Measurements from ENCODE around the gene FANCL.
"Not testable (repeated sequence)": the region's sequence is repeated elsewhere in the genome, so short reads cannot be mapped to it uniquely, and the experiment has no call there.

The FANCL gene

DNA sequence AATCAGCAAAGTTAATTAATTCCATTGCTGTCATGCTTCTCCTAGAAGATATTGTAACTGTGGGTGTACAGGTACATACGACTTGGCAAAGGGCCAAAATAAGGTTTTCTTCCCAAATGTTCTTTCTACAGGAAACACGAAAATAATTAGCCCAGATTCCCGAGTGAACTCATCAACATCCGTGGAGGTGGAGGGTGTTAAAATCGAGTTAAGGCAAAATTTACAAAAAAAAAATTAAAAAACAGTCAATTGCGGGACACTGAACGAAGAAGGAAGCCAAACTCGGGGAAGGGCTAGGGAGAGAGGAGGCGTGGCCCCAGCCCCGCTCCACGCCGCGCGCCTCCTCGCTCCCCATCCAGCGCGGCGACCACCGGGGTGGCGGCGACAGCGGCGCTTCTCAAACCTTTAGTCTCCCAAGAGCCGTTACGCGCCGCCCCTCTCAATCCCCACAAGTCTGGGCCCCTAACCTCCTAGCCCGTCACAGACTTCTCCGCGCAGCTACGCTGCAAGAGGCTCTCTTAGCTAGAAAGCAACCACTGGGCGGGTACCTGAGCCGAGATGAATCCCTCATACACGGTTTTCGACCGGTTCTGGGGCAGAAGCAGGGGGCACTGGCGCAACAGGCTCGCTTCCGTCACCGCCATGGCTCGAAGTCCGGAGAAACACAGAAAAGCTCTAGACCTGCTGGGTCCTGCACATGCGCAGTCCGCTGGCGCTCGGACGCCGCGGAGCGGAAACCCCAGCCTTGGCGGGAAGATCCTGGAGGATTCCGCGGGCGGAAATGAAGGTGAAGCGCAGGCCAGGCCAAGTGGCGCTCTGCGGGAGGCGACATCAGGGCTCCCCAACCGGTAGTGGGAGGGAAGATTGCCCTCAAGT lies at the start of gene FANCL:
Gene FANCL, minus strand, starts transcription at position 656 of the 876 bp plus-strand sequence. Its CDS starts 12 bp downstream, at position 644.
- DNase-seq (ENCODE audit: low spot score) = peak; percentile 97

DNA sequence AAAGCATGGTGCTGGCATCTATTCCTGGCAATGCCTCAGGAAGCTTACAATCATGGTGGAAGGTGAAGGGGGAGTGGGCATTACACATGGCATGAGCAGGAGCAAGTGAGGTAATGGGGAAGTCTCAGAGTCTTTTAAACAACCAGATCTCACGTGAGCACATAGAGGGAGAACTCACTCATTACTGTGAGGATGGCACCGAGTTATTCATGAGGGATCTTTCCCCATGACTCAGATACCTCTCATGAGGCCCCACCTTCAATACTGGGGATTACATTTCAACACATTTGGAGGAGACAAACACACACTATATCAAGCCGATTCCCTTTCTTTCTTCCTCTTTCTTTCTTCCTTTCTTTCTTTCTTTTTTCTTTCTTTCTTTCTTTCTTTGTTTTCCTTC lies 47.9 kb upstream of the FANCL start:
- no peak for DNase-seq (ENCODE audit: low spot score)

DNA sequence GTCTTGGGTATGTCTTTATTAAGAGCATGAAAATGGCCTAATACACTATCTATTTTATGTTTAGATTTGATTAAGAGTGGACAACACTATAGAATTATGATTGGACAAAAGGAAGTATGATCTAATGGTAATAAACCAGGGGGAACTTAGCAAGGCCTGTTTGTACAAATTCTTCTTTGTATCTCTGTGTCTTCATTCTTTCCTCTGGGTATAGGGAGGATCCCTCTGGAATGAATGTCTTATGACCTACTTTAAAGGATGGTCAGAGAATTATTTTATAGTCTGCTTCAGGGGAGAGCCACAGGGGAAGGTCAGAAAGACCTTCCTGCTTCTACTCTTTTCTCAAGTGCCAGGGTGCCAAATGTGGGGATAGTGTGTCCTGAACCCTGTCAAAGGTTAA lies 42.8 kb upstream of the FANCL start:
- DNase-seq (ENCODE audit: low spot score) = no peak

DNA sequence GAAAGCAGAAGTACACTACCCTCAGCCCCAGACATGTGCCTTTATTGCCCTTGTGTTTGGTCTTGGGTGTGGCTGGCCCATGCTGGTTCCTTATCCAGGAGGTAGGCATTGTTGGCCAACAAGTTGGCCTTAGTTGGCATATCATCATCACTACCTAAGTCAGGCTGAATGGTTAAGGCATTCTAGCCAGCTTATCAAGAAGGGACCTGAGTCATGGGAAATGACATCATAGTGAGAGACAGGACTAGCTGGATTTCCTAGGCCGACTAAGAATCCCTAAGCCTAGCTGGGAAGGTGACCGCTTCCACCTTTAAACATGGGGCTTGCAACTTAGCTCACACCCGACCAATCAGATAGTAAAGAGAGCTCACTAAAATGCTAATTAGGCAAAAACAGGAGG lies 34.0 kb upstream of the FANCL start:
- not testable (repeated sequence) for DNase-seq (ENCODE audit: low spot score)

DNA sequence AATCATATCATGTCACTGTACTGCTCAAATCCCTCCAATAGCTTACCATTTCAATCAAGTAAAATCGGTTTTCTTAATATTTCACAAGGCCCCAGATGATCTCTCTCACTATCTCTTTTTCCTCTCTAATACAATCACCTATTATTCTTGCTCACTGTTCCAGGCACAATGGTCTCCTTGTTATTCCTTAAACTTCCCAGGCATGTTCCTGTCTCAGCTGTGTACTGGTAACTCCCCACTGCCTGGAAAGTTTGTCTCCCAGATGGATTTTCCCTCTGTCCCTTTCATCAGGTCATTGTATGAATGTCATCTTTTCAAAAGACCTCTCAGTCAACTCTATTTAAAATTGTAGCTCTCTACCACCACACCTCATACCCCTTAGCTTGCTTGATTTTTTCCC lies 30.7 kb upstream of the FANCL start:
- no peak for DNase-seq (ENCODE audit: low spot score)

DNA sequence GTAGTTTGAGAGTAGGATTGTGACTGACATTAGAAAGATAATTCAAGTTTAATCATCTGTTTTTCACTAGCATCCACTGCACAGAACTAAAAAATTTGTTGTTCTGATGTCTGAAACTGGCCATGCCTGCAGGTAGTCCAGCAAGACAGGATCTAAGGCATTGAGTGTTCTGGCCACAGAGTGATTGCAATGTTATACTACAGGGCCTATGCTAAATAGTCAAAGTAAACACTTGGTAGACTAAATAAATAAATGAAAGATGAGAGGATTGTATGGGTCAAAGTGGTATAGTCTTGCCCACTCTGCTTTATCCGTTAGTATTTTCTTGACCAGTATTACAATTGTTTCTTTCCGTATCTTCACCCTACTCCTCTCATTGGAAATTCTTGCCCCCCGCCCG lies 27.6 kb upstream of the FANCL start:
- no peak for DNase-seq (ENCODE audit: low spot score)

DNA sequence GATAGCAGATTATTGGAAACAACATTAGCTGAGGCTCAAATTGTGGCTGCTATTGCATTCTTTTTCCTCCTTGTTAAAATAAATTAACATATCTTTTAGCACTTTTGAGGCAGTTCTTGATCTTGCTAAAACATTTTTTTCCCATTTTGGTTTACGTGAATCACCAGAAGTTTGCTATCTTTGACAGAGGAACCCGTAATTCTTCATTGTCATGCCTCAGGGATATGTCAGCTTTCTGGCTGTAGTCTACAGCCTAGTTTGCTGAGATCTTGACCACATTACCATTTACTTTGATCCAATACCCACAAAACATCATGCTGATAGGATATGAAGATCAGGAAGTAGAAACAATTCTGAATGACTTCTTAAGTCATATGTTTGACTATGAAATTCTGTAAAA lies 25.1 kb upstream of the FANCL start:
- no peak for DNase-seq (ENCODE audit: low spot score)

DNA sequence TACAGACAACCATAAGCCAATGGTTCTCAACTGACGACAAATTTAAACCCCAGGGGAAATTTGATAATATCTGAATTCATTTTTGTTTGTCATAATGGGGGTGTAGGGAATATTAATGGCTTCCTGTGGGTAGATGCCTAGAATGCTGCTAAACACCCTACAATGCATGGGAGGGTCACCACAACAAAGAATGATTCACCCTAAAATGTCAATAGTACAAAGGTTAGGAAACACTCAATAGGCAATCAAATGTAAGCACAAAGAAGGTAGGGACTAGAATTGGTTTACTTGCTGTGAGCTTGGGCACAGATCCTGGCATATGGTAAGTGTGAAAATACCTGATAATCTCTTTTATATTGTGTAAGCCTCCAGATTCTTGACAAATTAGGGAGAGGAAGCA lies 20.1 kb upstream of the FANCL start:
- DNase-seq (ENCODE audit: low spot score) = no peak

DNA sequence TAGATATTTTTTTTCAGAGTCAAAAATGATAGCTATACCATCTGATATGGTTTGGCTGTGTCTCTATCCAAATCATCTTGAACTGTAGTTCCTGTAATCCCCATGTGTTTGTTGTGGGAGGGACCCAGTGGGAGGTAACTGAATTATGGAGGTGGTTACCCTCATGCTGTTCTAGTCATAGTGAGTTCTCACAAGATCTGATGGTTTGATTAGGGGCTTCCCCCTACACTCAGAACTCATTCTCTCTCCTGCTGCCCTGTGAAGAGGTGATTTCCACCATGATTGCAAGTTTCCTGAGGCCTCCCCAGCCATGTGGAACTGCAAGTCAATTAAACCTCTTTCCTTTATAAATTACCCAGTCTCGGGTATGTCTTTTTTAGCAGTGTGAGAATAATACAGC lies 17.3 kb upstream of the FANCL start:
- not testable (repeated sequence) for DNase-seq (ENCODE audit: low spot score)

DNA sequence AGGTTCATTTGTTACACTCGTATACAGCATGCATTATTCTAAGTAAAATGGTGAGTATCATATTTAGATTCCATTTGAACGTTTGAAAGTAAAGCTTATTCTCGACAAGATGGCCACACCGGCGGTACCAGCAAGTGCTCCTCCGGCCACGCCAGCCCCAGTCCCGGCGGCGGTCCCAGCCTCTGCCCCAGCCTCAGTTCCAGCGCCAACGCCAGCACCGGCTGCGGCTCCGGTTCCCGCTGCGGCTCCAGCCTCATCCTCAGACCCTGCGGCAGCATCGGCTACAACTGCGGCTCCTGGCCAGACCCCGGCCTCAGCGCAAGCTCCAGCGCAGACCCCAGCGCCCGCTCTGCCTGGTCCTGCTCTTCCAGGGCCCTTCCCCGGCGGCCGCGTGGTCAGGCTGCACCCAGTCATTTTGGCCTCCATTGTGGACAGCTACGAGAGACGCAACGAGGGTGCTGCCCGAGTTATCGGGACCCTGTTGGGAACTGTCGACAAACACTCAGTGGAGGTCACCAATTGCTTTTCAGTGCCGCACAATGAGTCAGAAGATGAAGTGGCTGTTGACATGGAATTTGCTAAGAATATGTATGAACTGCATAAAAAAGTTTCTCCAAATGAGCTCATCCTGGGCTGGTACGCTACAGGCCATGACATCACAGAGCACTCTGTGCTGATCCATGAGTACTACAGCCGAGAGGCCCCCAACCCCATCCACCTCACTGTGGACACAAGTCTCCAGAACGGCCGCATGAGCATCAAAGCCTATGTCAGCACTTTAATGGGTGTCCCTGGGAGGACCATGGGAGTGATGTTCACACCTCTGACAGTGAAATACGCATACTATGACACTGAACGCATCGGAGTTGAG lies 10.4 kb upstream of the FANCL start:
- DNase-seq (ENCODE audit: low spot score) = not testable (repeated sequence)

DNA sequence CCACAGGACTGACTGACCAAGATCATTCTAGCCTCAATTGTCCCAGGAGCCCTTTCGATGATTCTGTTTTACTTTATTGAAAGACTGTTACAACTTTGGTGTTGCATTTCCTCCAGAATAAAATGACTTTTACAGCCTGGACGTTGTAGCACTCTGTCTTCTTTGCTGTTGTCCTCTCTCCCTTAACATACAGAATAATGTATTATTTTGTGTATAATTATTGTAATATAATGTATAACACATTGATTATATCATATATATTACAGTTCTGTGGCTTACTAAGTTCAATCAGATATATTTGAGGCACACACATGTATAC lies 380 bp upstream of the FANCL start:
- DNase-seq (ENCODE audit: low spot score) = no peak

DNA sequence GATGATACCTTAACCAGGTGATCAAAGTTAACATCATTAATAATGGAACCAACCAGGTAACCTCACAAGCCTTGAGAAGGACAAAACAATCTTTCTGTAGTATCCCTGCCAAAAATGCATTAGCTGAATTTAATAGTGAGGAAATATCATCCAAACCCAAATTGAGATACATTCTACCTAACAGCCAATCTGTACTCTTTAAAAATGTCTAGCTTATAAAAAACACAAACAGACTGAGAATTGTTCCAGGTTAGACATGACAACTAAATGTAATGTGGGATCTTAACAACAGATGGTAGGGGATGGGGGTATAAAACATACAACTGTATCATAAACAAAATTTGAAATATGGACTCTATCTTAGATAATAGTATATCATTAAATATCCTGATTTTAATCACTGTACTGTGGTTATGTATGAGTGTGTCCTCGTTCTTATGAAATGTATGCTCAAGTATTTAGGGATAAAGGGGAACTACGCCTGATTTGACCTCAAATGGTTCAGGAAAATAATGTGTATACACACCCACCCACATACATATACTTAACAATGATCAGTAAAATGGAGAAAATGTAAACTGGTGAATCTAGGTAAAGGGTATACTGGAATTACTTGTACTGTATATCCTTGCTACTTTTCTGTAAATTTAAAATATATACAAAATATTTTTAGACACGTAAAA lies 1.7 kb downstream of the FANCL start:
- no peak for DNase-seq (ENCODE audit: low spot score)

DNA sequence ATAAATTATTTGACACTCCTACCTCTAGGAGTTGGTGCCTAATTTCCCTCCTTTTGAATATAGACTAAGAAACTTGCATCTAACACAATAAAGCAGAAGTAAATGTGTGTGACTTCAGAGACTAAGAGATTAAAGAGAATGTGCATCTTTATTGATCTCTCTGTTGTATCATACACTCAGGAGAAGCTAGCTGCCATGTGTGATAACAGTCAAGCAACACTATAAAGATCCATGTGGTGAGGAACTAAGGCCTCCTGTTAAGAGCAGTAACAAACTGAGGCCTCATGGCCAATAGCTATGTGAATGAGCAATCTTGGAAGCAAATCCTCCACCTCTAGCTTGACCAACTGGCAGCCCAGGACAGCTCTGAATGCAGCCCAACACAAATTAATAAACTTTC lies 3.4 kb downstream of the FANCL start:
- DNase-seq (ENCODE audit: low spot score) = no peak

DNA sequence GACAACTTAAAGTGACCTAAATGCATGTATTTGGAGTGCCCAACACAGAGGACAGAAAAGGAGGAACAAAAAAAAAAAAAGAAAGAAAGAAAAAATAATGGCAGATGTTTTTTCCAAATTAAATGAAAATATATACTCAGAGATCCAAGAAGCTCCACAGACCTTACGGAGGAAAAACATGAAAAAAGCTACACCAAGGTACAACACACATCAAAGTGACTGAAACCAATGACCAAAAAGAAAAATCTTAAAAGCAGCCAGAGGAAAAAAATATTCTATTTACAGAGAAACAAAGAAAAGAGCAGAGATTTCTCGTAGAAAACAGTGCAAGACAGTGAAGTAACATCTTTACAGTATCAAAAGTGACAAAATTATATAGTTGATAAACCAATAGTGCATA lies 5.1 kb downstream of the FANCL start:
- no peak for DNase-seq (ENCODE audit: low spot score)

DNA sequence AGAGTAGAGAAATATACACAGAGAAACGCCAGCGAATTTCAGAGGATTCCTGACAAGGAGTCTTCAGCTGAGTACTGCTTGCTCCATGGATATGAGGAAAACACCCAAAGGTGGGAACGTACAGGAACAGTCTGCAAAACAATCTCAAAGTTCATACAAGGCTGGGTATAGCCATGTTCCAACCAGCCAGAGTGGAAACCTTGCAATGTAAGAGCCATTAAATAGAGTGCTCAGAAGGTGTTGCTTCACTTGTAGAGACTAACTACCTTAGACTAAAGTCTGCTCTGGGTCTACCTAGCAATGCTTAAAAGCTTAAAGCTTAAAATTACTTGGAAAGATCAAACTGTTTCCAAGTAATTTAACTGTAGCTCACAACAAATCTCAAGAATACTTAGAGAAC lies 6.0 kb downstream of the FANCL start:
- no peak for DNase-seq (ENCODE audit: low spot score)

DNA sequence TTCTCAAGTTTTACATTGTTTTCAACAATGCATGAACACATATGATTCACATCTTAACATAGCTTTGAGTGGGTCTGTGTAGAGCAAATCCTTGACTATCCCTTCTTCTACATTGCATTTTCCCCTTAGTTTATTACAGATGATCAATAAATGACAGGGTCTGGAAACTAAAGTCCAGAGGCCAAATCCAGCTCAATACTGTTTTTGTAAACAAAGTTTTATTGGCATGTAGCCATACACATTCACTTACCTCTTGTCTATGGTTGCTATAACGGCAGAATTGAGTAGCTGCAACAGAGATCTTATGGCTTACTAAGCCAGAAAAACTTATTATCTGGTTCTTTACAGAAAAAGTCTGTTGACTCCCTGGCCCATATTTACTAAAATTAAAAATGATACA lies 12.8 kb downstream of the FANCL start:
- no peak for DNase-seq (ENCODE audit: low spot score)

DNA sequence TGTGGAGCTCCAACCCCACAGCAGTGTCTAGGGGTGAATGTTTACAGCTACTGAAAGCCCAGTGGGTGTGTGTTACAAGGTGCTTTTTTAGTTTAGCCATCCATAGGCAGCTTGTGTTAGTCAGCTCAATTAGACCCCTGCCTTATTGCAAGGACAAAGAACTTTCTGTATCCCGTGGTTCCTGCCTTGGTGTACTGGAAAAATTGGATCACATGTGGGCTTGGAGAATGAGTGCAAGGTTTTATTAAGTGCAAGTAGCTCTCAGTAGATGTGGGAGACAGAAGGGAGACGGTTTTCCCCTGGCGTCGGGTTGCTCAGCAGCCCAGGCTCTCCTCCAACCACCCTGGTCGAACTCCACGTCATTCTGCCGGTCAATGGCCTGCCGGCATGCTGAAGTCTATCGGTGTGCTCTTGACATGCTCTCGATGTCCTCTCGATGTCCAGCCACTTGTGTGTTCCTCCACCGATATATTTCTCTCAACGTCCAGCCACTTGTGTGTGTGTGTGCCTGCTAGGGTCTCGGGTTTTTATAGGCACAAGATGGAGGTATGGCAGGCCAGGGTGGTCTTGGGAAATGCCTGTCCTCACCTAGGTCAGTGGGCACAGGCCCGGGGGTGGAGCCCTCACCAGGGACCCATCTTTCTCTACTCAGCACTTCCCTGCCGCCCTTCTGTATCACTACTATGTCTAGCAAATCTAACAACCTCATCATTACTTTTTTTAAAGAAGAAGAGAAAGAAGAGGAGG lies 13.8 kb downstream of the FANCL start:
- no peak for DNase-seq (ENCODE audit: low spot score)

DNA sequence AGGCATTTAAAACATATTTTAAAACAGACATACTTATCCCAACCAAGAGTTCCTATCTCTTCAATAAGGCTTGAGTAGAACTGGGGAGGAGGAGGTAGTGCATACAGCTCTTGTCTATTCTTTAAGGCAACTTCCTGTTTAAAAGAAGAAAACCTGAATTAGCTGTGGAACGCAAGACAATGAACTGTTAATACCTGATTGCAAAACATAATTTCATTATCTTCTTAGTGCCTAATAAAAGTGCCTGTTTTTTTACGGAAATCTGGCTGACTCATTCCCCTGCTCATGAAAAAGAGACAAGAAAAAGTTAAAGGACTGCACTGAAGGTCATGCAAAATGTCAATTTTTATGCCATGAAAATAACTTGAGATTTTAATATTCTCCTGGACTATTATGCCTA lies 19.2 kb downstream of the FANCL start:
- no peak for DNase-seq (ENCODE audit: low spot score)

DNA sequence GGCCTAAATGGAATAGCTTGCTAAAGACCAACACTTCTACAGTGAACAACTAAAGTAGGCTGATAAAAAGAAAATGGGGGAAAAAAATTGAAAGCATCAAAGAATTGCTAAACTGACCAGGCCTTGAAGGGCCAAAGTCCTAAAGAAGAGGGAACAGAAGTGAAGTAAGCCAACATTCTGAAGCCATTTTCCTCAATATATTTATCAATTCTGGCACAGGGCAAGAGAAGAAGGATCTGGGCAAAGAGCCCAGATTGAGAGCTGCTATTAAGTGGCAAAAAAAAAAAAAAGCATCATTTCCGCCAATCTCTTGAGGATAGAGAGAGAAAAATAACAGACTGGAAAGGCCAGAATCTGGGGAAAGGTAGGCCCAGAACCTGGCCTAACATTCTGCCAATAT lies 25.7 kb downstream of the FANCL start:
- DNase-seq (ENCODE audit: low spot score) = no peak

DNA sequence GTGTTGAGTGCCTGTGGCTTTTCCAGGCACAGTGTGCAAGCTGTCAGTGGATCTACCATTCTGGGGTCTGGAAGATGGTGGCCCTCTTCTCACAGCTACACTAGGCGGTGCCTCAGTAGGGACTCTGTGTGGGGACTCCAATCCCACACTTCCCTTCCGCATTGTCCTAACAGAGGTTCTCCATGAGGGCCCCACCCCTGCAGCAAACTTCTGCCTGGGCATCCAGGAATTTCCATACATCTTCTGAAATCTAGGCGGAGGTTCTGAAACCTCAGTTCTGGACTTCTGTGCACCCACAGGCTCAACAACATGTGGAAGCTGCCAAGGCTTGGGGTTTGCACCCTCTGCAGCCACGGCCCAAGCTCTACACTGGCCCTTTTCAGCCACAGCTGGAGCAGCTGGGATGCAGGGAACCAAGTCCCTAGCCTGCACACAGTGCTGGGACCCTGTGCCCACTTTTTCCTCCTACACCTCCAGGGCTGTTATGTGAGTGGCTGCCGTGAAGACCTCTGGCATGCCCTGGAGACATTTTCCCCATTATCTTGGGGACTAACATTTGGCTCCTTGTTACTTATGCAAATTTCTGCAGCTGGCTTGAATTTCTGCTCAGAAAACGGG lies 30.1 kb downstream of the FANCL start:
- not testable (repeated sequence) for DNase-seq (ENCODE audit: low spot score)

DNA sequence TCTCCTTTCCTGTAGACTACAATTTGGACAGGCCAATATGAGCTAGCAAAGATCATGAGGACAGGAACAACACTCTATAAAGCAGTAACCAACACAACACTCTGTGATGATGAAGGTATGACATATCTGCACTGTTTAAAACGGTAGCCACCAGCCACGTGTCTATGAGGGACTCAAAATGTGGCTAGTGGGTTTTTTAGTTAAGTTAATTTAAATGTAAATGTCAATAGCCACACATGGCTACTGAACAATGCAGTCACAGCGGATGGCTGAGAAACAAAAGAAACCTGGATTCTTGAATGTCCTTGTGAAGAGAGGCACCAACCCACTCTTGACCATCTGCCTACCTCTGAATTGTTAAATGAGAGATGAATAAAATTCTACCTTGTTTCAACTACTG lies 33.9 kb downstream of the FANCL start:
- DNase-seq (ENCODE audit: low spot score) = no peak

DNA sequence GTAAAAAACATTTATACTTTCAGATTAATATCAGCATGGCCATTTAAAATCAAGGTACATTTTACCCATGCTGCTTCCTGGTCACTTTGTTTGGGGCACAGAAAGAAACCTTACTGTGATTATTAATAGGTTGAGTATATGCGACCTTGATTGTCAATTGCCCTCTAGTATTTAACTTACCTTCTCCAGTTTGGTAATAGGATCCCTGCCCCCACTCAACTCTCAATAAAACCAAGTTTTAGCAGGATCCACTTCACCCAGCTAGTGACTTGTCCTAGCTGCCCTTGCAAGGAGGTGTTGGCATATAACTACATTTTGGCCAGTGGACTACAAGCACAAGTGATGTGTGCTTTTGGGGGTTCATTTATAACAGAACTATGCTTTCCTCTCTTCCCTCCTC lies 34.3 kb downstream of the FANCL start:
- no peak for DNase-seq (ENCODE audit: low spot score)
